Keratinocyte (primary cell): ENCODE data around the gene CNPY2. TPM values are rescaled to one million over a fixed set of nuclear protein-coding genes. Genes with fewer than 3 reads are reported as not detected.
"Not testable (repeated sequence)": the region's sequence is repeated elsewhere in the genome, so short reads cannot be mapped to it uniquely, and the experiment has no call there.

Experiments used
- DNase-seq: peaks from one replicate; pipeline ENCODE4 v3.0.0-alpha.2; 2011; ENCODE audit warnings: low read depth, missing footprints, low spot score
- FAIRE-seq: peaks from 2 replicates; lab custom pipeline; 2011; peaks lifted over from hg19 to GRCh38; lab: Jason Lieb, UNC
- H2AFZ ChIP-seq: 2 replicates; pipeline ENCODE4 v1.6.0; 2012; ENCODE audit warnings: low read length, control low read depth, inconsistent platforms; ENCODE audit not compliant: control insufficient read depth
- H3K27ac ChIP-seq: 2 replicates; pipeline ENCODE4 v1.5.1; 2011; ENCODE audit warnings: low read length; ENCODE audit not compliant: control insufficient read depth, insufficient read depth
- H3K27me3 ChIP-seq: 3 replicates; pipeline ENCODE4 v1.6.0; 2011; ENCODE audit warnings: low read length; ENCODE audit not compliant: control insufficient read depth, insufficient read depth; ENCODE audit errors: extremely low read depth
- H3K36me3 ChIP-seq, 2 experiments: 2 replicates in 1 of 2; 3 replicates in 1 of 2; pipeline ENCODE4 v1.5.1; 2011; ENCODE audit warnings: low read length in 2 of 2, mild to moderate bottlenecking in 1 of 2; ENCODE audit not compliant: control insufficient read depth in 2 of 2, insufficient read depth in 2 of 2; ENCODE audit errors: extremely low read depth in 1 of 2
- H3K4me1 ChIP-seq: 3 replicates; pipeline ENCODE4 v1.5.1; 2011; ENCODE audit warnings: low read length; ENCODE audit not compliant: control insufficient read depth, insufficient read depth; ENCODE audit errors: extremely low read depth
- H3K4me2 ChIP-seq: 3 replicates; pipeline ENCODE4 v1.6.0; 2011; ENCODE audit warnings: low read depth, low read length; ENCODE audit not compliant: control insufficient read depth, insufficient read depth; ENCODE audit errors: extremely low read depth
- H3K4me3 ChIP-seq, 3 experiments: fragments of 200-600 bp in 1 of 3; sonication (generic) in 1 of 3; 2 replicates in 2 of 3; 3 replicates in 1 of 3; pipeline ENCODE4 v1.5.1; 2011 to 2016; ENCODE audit warnings: low read length in 3 of 3, mild to moderate bottlenecking in 3 of 3, control low read depth in 2 of 3, inconsistent platforms in 1 of 3, low read depth in 1 of 3, mixed read lengths in 1 of 3, mixed run types in 1 of 3, moderate library complexity in 1 of 3; ENCODE audit not compliant: control insufficient read depth in 2 of 3, insufficient read depth in 2 of 3; ENCODE audit errors: extremely low read depth in 1 of 3
- H3K79me2 ChIP-seq: 2 replicates; pipeline ENCODE4 v1.6.0; 2012; ENCODE audit warnings: low read length; ENCODE audit not compliant: control insufficient read depth, insufficient read depth
- H3K9ac ChIP-seq: 3 replicates; pipeline ENCODE4 v1.6.0; 2011; ENCODE audit warnings: low read length; ENCODE audit not compliant: control insufficient read depth, insufficient read depth; ENCODE audit errors: extremely low read depth
- H3K9me1 ChIP-seq: 3 replicates; pipeline ENCODE4 v1.6.0; 2011; ENCODE audit warnings: low read length; ENCODE audit not compliant: control insufficient read depth, insufficient read depth; ENCODE audit errors: extremely low read depth
- H3K9me3 ChIP-seq: 2 replicates; pipeline ENCODE4 v1.5.1; 2012; ENCODE audit warnings: low read depth, low read length; ENCODE audit not compliant: control insufficient read depth
- H4K20me1 ChIP-seq: 3 replicates; pipeline ENCODE4 v1.6.0; 2011; ENCODE audit warnings: low read length; ENCODE audit not compliant: control insufficient read depth, insufficient read depth; ENCODE audit errors: extremely low read depth
- EZH2 ChIP-seq: IDR thresholded peaks from one replicate; pipeline ENCODE4 v1.6.1; 2012; ENCODE audit warnings: inconsistent platforms, mild to moderate bottlenecking, low read length, moderate library complexity
- dilution Hi-C: fragments of 300-500 bp; cut with MboI; formaldehyde crosslinking; loops from one replicate; pipeline ENCODE4 v1.7.0; 2020; ENCODE audit warnings: low sequenced_read_pairs; ENCODE audit not compliant: extremely low pct_ligation_motif_present
- polyA plus RNA-seq, 5 experiments: library from polyadenylated mRNA; depleted of rRNA in 3 of 5; stranded (reverse) in 3 of 5; stranded (forward) in 1 of 5; unstranded in 1 of 5; fragments of >200 nt; gene quantifications; 1 replicate in 1 of 5; 2 replicates in 3 of 5; 3 replicates in 1 of 5; pipeline versions ENCODE4 v1.2.1 to v1.2.3, GENCODE V29; 2011 to 2012; ENCODE audit warnings: missing spikeins in 2 of 5, low read depth in 1 of 5, low replicate concordance in 1 of 5
- TF ChIP-seq, protein P1 (sequence below), 3 experiments: IDR thresholded peaks in 1 of 3; conservative IDR thresholded peaks in 1 of 3; optimal IDR thresholded peaks in 1 of 3; 2 replicates in 2 of 3; 3 replicates in 1 of 3; pipeline versions ENCODE3 to v1.5.1; 2011; ENCODE audit warnings: low read length in 3 of 3, mild to moderate bottlenecking in 3 of 3, moderate library complexity in 2 of 3, control low read depth in 1 of 3, inconsistent platforms in 1 of 3; ENCODE audit not compliant: insufficient read depth in 2 of 3; ENCODE audit errors: extremely low read depth in 1 of 3

CNPY2 gene
- polyA plus RNA-seq, 1 donor (not counting 4 experiments of a cell fraction or from before 2014, with no cell fraction given) = 162 TPM

DNA sequence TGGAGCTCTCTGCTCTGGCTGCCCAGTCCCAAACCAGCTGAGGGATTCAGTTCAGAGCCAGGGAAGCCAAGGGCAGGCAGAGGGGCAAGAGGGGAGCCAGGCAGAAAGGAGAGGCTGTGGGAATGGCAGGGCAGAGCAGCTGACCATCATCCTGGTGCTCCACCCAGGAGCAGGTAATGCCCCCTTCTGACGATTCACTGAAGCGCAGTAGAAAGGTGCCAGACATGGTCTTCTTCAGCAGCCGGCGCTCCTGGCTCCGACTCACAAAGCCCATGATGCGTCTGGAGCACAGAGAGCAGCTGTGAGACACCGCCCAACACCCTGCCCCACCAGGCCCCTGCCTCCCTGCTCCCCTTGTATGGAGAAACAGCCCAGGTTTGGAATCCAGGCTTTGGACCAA lies 30.9 kb upstream of the CNPY2 start:
- Histone ChIP-seq H3K36me3 (peaks cover 55 to 57% of the 10 kb centered on the region in 2 experiments), H3K4me2 (no peak overlapping the region), H2AFZ (no peak overlapping the region), H4K20me1 (no peaks in the 10 kb centered on the region), H3K4me1 (peaks cover 6% of the 10 kb centered on the region), H3K27ac (no peak overlapping the region), H3K27me3 (no peaks in the 10 kb centered on the region), H3K9me3 (no peaks in the 10 kb centered on the region), H3K9me1 (no peaks in the 10 kb centered on the region), H3K79me2 (no peaks in the 10 kb centered on the region), H3K4me3 (no peak overlapping the region), H3K9ac (no peak overlapping the region)
- no peak for DNase-seq
- FAIRE-seq = no peak
- dilution Hi-C loops = no loop called here
- no peak for TF ChIP-seq EZH2
- TF ChIP-seq, protein P1, sequence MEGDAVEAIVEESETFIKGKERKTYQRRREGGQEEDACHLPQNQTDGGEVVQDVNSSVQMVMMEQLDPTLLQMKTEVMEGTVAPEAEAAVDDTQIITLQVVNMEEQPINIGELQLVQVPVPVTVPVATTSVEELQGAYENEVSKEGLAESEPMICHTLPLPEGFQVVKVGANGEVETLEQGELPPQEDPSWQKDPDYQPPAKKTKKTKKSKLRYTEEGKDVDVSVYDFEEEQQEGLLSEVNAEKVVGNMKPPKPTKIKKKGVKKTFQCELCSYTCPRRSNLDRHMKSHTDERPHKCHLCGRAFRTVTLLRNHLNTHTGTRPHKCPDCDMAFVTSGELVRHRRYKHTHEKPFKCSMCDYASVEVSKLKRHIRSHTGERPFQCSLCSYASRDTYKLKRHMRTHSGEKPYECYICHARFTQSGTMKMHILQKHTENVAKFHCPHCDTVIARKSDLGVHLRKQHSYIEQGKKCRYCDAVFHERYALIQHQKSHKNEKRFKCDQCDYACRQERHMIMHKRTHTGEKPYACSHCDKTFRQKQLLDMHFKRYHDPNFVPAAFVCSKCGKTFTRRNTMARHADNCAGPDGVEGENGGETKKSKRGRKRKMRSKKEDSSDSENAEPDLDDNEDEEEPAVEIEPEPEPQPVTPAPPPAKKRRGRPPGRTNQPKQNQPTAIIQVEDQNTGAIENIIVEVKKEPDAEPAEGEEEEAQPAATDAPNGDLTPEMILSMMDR (optimal IDR thresholded peaks at IDR 0.05 in 1 of 3, IDR thresholded peaks at IDR 0.05 in 1 of 3, conservative IDR thresholded peaks at IDR 0.05 in 1 of 3; ENCODE audit: extremely low read depth in 1 of 3, insufficient read depth in 2 of 3, low read length in 3 of 3) = peak in 2 of 3 experiments; percentile 8 to 30

DNA sequence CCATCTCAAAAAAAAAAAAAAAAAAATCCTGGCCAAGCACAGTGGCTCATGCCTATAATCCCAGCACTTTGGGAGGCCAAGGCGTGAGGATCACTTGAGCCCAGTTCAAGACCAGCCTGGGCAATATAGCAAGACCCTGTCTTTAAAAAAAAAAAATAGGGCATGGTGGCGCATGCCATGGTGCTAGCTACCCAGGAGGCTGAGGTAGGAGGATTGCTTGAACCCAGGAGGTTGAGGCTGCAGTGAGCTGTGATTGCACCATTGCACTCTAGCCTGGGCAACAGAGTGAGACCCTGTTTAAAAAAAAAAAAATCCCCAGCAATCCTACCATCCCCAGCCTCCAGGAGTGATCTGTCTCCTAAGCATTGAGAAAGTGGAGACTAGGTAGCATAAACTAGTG lies 26.5 kb upstream of the CNPY2 start:
- H3K4me2 ChIP-seq, DNase-seq, H3K9me1 ChIP-seq, H4K20me1 ChIP-seq, H2AFZ ChIP-seq, H3K27me3 ChIP-seq, H3K79me2 ChIP-seq, H3K27ac ChIP-seq, FAIRE-seq, H3K9me3 ChIP-seq, H3K9ac ChIP-seq, dilution Hi-C loops, H3K4me3 ChIP-seq: not testable (repeated sequence)
- H3K36me3 ChIP-seq = peaks cover 26 to 31% of the 10 kb centered on the region in 2 experiments
- H3K4me1 ChIP-seq = peaks cover 22% of the 10 kb centered on the region

DNA sequence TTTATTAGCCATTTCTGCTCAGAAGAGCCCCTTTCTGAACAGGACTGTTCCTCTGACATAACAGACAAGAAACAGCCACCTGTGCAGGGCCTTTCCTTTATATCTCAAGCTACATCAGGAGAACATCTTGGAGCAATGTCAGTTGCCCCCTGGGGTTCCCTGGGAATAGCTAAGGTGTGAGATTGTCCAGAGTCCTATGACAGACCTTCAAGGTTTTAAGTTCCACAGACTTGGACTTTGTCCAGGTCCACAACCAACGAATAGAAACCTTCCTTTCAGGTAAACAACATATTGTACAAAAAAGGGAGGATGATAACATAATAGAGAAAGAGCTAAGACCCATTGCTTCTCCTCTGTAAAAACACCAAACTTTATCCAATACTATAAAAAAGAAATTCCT lies 25.8 kb upstream of the CNPY2 start:
- Histone ChIP-seq H3K36me3 (peaks cover 20 to 27% of the 10 kb centered on the region in 2 experiments), H3K9me3 (no peaks in the 10 kb centered on the region), H3K4me3 (no peak overlapping the region), H3K9ac (no peak overlapping the region), H4K20me1 (no peaks in the 10 kb centered on the region), H3K79me2 (no peaks in the 10 kb centered on the region), H3K27ac (no peak overlapping the region), H2AFZ (no peak overlapping the region), H3K27me3 (no peaks in the 10 kb centered on the region), H3K4me1 (peaks cover 22% of the 10 kb centered on the region), H3K4me2 (no peak overlapping the region), H3K9me1 (no peaks in the 10 kb centered on the region)
- DNase-seq = no peak
- FAIRE-seq = no peak
- dilution Hi-C loops = no loop called here
- no peak for TF ChIP-seq EZH2
- TF ChIP-seq, protein P1 (optimal IDR thresholded peaks at IDR 0.05 in 1 of 3, IDR thresholded peaks at IDR 0.05 in 1 of 3, conservative IDR thresholded peaks at IDR 0.05 in 1 of 3; ENCODE audit: extremely low read depth in 1 of 3, insufficient read depth in 2 of 3, low read length in 3 of 3) = no peak
